Stimulated activated naive B cell treated with anti-CD40 and anti-IgM and Interleukin-4, amounts not matched to agents 10 μg/mL and 1 μg/mL and 100 μg/mL, for 72 hours (primary cell): ENCODE results near the gene IGFBP5.

Source experiments
- ATAC-seq, 2 donors: fragments of 150-1000 bp; cut with Tn5 transposase; replicated peaks; 2 replicates each; pipeline ENCODE4 v1.10.0; 2021; ENCODE audit warnings: moderate library complexity in 1 of 2
- DNase-seq: peaks from one replicate; pipeline ENCODE4 v3.0.0; 2021
- H3K27ac Mint-ChIP-seq: one replicate; pipeline ENCODE4 v1.8.0; 2022; ENCODE audit warnings: mild to moderate bottlenecking, mixed read lengths
- H3K27me3 Mint-ChIP-seq, 2 donors: one replicate each; pipeline ENCODE4 v1.8.0; 2022; ENCODE audit warnings: mixed read lengths in 2 of 2
- H3K36me3 Mint-ChIP-seq, 2 donors: one replicate each; pipeline ENCODE4 v1.8.0; 2022; ENCODE audit warnings: mixed read lengths in 2 of 2, mild to moderate bottlenecking in 1 of 2
- H3K4me1 Mint-ChIP-seq, 2 donors: one replicate each; pipeline ENCODE4 v1.8.0; 2022; ENCODE audit warnings: mixed read lengths in 2 of 2, mild to moderate bottlenecking in 1 of 2
- H3K4me3 Mint-ChIP-seq, 2 donors: one replicate each; pipeline ENCODE4 v1.8.0; 2022; ENCODE audit warnings: mild to moderate bottlenecking in 2 of 2, mixed read lengths in 2 of 2, moderate library complexity in 1 of 2
- H3K9me3 Mint-ChIP-seq, 2 donors: one replicate each; pipeline ENCODE4 v1.8.0; 2022; ENCODE audit warnings: mixed read lengths in 2 of 2, mild to moderate bottlenecking in 1 of 2

IGFBP5 gene

GRCh38 chr2:216700088-216700567 is 4.8 kb upstream of the IGFBP5 start:
- ATAC-seq (no peak), DNase-seq (no peak)
- Mint-ChIP-seq H3K9me3 (no peaks in the 10 kb centered on the region), H3K27me3 (peaks cover 13 to 20% of the 10 kb centered on the region in 2 donors), H3K27ac (no peak overlapping the region), H3K4me3 (no peak overlapping the region), H3K36me3 (no peaks in the 10 kb centered on the region), H3K4me1 (peaks cover 0 to 3% of the 10 kb centered on the region in 2 donors)

GRCh38 chr2:216698895-216699294 is 3.5 kb upstream of the IGFBP5 start:
- H3K4me3 Mint-ChIP-seq = no peak overlapping the region
- H3K4me1 Mint-ChIP-seq = peaks cover 4 to 12% of the 10 kb centered on the region in 2 donors
- H3K27ac Mint-ChIP-seq = no peak overlapping the region
- ATAC-seq (peak; percentile 76 to 79), DNase-seq (no peak)
- no peaks in the 10 kb centered on the region for H3K36me3 Mint-ChIP-seq
- no peaks in the 10 kb centered on the region for H3K9me3 Mint-ChIP-seq
- peaks cover 26 to 32% of the 10 kb centered on the region in 2 donors for H3K27me3 Mint-ChIP-seq

- no peak for ATAC-seq
- Mint-ChIP-seq H3K4me3 (no peak overlapping the region), H3K4me1 (peaks cover 7 to 17% of the 10 kb centered on the region in 2 donors)
Observed at GRCh38 chr2:216698293-216698692, 2.9 kb upstream of the IGFBP5 start.

GRCh38 chr2:216696751-216697560 is 1.6 kb upstream of the IGFBP5 start:
- Mint-ChIP-seq H3K4me3 (no peak overlapping the region), H3K9me3 (no peaks in the 10 kb centered on the region), H3K36me3 (no peaks in the 10 kb centered on the region), H3K4me1 (peaks cover 15 to 26% of the 10 kb centered on the region in 2 donors), H3K27ac (no peak overlapping the region), H3K27me3 (peaks cover 33 to 41% of the 10 kb centered on the region in 2 donors)
- DNase-seq = no peak
- ATAC-seq = no peak

More at GRCh38 chr2:216698293-216698692, 2.9 kb upstream of the IGFBP5 start:
- H3K27ac Mint-ChIP-seq = no peak overlapping the region
- no peaks in the 10 kb centered on the region for H3K36me3 Mint-ChIP-seq
- H3K27me3 Mint-ChIP-seq = peaks cover 31 to 37% of the 10 kb centered on the region in 2 donors
- H3K9me3 Mint-ChIP-seq = no peaks in the 10 kb centered on the region
- DNase-seq = no peak

- H3K4me1 Mint-ChIP-seq = peaks cover 18 to 31% of the 10 kb centered on the region in 2 donors
- no peak for ATAC-seq
- no peak overlapping the region for H3K4me3 Mint-ChIP-seq
Observed at GRCh38 chr2:216696321-216696720, 972 bp upstream of the IGFBP5 start.

GRCh38 chr2:216694826-216695217 is 527 bp downstream of the IGFBP5 start:
- DNase-seq (no peak), ATAC-seq (no peak)
- H3K9me3 Mint-ChIP-seq = no peaks in the 10 kb centered on the region
- H3K36me3 Mint-ChIP-seq = no peaks in the 10 kb centered on the region
- peaks cover 45 to 51% of the 10 kb centered on the region in 2 donors for H3K27me3 Mint-ChIP-seq
- peak overlapping the region; percentile 38 for H3K27ac Mint-ChIP-seq
- H3K4me1 Mint-ChIP-seq = peaks cover 20 to 34% of the 10 kb centered on the region in 2 donors
- H3K4me3 Mint-ChIP-seq = no peak overlapping the region

More at GRCh38 chr2:216696321-216696720, 972 bp upstream of the IGFBP5 start:
- no peak for DNase-seq
- H3K27me3 Mint-ChIP-seq = peaks cover 33 to 41% of the 10 kb centered on the region in 2 donors
- no peaks in the 10 kb centered on the region for H3K36me3 Mint-ChIP-seq
- H3K9me3 Mint-ChIP-seq = no peaks in the 10 kb centered on the region
- H3K27ac Mint-ChIP-seq = no peak overlapping the region

GRCh38 chr2:216694082-216694825 is 1.1 kb downstream of the IGFBP5 start:
- peaks cover 51 to 57% of the 10 kb centered on the region in 2 donors for H3K27me3 Mint-ChIP-seq
- H3K4me1 Mint-ChIP-seq = peaks cover 20 to 34% of the 10 kb centered on the region in 2 donors
- peak overlapping the region; percentile 23 to 34 for H3K4me3 Mint-ChIP-seq
- DNase-seq (no peak), ATAC-seq (no peak)
- no peaks in the 10 kb centered on the region for H3K9me3 Mint-ChIP-seq
- H3K36me3 Mint-ChIP-seq = no peaks in the 10 kb centered on the region
- no peak overlapping the region for H3K27ac Mint-ChIP-seq

- Mint-ChIP-seq H3K9me3 (no peaks in the 10 kb centered on the region), H3K4me1 (peaks cover 20 to 34% of the 10 kb centered on the region in 2 donors), H3K4me3 (peak overlapping the region; percentile 56 to 61), H3K36me3 (no peaks in the 10 kb centered on the region), H3K27me3 (peaks cover 58 to 64% of the 10 kb centered on the region in 2 donors), H3K27ac (peak overlapping the region; percentile 86)
- ATAC-seq (peak; percentile 4 to 24), DNase-seq (no peak)
Observed at GRCh38 chr2:216693414-216694080, 1.8 kb downstream of the IGFBP5 start.

GRCh38 chr2:216692636-216693413 is 2.5 kb downstream of the IGFBP5 start:
- H3K36me3 Mint-ChIP-seq = no peaks in the 10 kb centered on the region
- DNase-seq = peak; percentile 44
- ATAC-seq = peak; percentile 63 to 66
- no peaks in the 10 kb centered on the region for H3K9me3 Mint-ChIP-seq
- peak overlapping the region; percentile 77 to 80 for H3K4me3 Mint-ChIP-seq
- H3K4me1 Mint-ChIP-seq = peaks cover 20 to 34% of the 10 kb centered on the region in 2 donors
- no peak overlapping the region for H3K27ac Mint-ChIP-seq
- peaks cover 61 to 68% of the 10 kb centered on the region in 2 donors for H3K27me3 Mint-ChIP-seq

GRCh38 chr2:216690853-216691741 is 4.3 kb downstream of the IGFBP5 start:
- DNase-seq (no peak), ATAC-seq (no peak)
- H3K4me1 Mint-ChIP-seq = peaks cover 19 to 34% of the 10 kb centered on the region in 2 donors
- H3K4me3 Mint-ChIP-seq = peak overlapping the region in 1 of 2 donors; percentile 61
- H3K27ac Mint-ChIP-seq = peak overlapping the region; percentile 10
- H3K36me3 Mint-ChIP-seq = no peaks in the 10 kb centered on the region
- H3K9me3 Mint-ChIP-seq = no peaks in the 10 kb centered on the region
- peaks cover 75 to 78% of the 10 kb centered on the region in 2 donors for H3K27me3 Mint-ChIP-seq

GRCh38 chr2:216690456-216690852 is 4.9 kb downstream of the IGFBP5 start:
- Mint-ChIP-seq H3K27me3 (peaks cover 74 to 81% of the 10 kb centered on the region in 2 donors), H3K36me3 (no peaks in the 10 kb centered on the region), H3K27ac (no peak overlapping the region), H3K4me1 (peaks cover 18 to 34% of the 10 kb centered on the region in 2 donors), H3K4me3 (no peak overlapping the region), H3K9me3 (no peaks in the 10 kb centered on the region)
- no peak for ATAC-seq
- no peak for DNase-seq

- H3K27me3 Mint-ChIP-seq = peaks cover 73 to 82% of the 10 kb centered on the region in 2 donors
- H3K9me3 Mint-ChIP-seq = no peaks in the 10 kb centered on the region
- peaks cover 17 to 28% of the 10 kb centered on the region in 2 donors for H3K4me1 Mint-ChIP-seq
- no peak overlapping the region for H3K4me3 Mint-ChIP-seq
- ATAC-seq (no peak), DNase-seq (no peak)
- H3K36me3 Mint-ChIP-seq = no peaks in the 10 kb centered on the region
- no peak overlapping the region for H3K27ac Mint-ChIP-seq
Observed at GRCh38 chr2:216689397-216689796, 6.0 kb downstream of the IGFBP5 start.
